GM19395 (cell line): ENCODE measurements around the gene ST6GALNAC3.
A peak's percentile ranks its signal among the peaks of the same experiment; 100 is the strongest.

ENCODE experiments used
- ATAC-seq: cut with Tn5 transposase; IDR thresholded peaks from one replicate; pipeline ENCODE4 v1.9.1; 2021; ENCODE audit warnings: mild to moderate bottlenecking, moderate library complexity; ENCODE audit not compliant: unreplicated experiment

The ST6GALNAC3 gene

GRCh38 chr1:76279101-76279748, 204.7 kb downstream of the ST6GALNAC3 start:
- no peak for ATAC-seq

DNA sequence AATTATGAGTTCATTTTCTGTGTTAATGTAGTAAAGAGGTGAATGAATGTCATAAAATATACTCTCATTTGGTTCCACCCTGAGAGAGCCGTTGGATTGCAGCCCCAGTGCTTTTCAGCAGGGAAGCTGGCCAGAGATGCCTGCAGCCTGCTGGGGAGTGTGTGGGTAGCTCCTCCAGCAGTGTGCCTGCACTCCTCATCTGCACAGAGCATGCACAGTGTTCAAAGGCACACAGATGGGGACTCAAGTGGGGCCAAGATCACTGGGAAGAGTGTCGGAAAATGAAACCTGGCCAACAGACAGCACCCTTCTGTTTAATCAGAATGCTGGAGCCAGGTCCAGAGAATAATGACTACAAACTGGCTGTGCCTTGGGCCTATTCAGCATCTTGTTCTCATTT, 206.8 kb downstream of the ST6GALNAC3 start:
- no peak for ATAC-seq

- no peak for ATAC-seq
Observed at GRCh38 chr1:76284842-76285241, 210.3 kb downstream of the ST6GALNAC3 start.

- no peak for ATAC-seq
Observed at GRCh38 chr1:76285578-76286135, 211.1 kb downstream of the ST6GALNAC3 start.

DNA sequence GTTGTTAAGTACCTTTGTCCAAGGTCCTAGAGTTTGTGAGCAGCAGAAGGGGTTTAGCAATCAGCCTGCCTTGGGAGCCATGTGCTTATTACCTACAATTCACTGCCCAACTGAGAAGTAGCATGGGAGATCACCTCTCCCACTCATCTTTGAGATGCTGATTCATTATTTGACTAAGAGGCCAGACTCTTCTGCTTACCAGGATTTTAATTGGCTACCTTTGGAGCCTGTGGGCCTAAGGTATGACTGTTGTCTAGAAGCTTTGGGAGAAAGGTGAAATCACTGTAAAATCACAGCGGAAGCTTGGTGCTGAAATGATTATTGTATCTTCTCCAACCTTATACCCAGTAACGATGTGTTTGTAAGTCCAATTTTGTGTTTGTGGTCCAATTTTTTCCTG, 213.4 kb downstream of the ST6GALNAC3 start:
- no peak for ATAC-seq

DNA sequence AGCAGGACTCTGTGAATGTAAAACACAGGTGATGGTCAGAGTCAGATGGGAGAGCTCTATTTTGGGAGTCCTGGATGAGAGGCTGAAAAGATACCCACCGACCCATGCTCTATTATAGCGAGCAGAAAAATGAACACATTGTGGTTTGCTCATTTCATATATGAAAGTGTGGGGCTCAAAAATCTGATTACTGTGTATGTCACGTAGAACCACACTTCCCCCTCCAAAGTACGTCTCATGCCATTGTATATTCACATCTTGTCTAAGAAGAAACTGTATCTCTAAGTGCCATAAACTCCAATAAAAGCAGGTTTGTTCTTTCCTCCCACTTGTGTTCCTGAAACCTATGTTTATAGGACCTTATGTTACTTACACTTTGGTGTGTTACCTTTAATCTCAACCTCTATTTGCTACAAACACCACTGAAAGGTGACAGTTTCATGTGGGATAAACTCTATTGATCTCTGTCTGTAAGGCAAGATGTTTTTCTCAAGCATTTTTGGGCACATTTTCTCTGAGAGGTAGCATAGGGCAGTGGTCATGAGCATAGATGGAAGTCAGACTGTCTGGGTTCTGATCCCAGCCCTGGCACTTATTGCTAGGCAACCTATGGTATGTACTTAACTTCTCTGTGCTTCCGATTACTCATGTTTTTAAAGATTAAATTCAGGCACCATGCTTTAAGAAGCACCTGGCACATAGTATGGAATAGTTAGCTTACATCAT, 214.4 kb downstream of the ST6GALNAC3 start:
- ATAC-seq, result no peak

- no peak for ATAC-seq
Observed at GRCh38 chr1:76289692-76290091, 215.1 kb downstream of the ST6GALNAC3 start.

DNA sequence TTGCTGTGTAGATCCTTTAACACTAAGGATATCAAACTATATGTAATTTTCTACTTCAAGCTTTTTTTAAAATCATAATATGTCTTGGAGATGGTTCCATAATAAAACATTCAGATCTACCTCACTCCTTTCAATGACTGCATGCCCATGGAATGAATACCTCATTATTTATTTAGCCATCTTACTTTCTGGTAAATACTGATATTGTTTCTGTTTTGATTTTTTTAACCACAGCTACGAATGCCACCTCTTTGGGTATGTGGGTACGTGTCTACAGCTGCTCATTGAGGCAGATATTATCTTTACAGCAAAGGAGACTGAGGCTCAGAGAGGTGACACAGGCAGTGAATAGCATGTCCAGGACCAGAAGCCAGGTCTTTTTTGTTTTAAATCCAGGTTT, 215.7 kb downstream of the ST6GALNAC3 start:
- ATAC-seq, result no peak

- ATAC-seq, result no peak
Observed at GRCh38 chr1:76291191-76291590, 216.6 kb downstream of the ST6GALNAC3 start.

- no peak for ATAC-seq
Observed at GRCh38 chr1:76291737-76292136, 217.2 kb downstream of the ST6GALNAC3 start.

- ATAC-seq, result peak; percentile 75
Observed at GRCh38 chr1:76292418-76293184, 218.1 kb downstream of the ST6GALNAC3 start.

GRCh38 chr1:76293831-76294230, 219.3 kb downstream of the ST6GALNAC3 start:
- ATAC-seq, result no peak

GRCh38 chr1:76294482-76295194, 220.1 kb downstream of the ST6GALNAC3 start:
- ATAC-seq, result peak; percentile 81

DNA sequence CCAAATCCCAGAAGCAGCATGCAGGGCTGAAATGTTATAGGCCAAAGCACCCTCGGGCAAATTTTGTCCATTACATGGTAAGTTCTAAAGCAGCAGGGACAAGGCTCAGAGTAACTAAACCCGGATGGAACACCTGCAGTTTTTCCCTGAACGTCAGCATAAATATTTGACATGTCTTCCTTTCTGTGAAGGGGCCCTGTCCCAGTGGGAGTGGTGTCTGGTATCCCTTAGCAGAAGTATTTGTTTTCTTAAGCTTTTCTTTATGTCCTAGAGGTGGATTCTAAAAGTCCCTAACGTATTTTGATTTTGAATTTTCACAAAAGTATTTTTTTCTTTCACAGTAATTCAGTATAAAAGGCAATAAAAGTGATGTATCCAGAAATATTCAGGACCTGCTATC, 223.9 kb downstream of the ST6GALNAC3 start:
- ATAC-seq, result no peak

- ATAC-seq, result no peak
Observed at GRCh38 chr1:76299036-76299435, 224.5 kb downstream of the ST6GALNAC3 start.

DNA sequence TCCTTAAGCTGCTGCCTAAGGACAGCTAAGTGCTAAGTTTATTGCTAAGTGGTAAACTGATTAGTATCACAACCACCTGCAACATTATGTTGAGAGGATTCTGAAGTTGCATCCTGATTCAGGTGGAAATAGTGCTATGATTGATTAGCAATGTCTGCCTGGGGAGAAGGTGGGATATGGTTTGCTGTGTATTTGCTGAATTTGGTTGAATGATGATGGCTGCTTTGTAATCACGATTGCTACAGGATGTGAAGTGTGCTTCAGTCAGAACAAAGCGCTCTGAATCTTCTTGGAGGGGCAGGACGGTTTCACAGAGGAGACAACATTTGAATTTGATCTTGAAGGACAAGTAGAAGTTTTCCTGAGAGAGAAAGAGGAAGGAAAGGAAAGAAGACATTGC, 226.0 kb downstream of the ST6GALNAC3 start:
- no peak for ATAC-seq

DNA sequence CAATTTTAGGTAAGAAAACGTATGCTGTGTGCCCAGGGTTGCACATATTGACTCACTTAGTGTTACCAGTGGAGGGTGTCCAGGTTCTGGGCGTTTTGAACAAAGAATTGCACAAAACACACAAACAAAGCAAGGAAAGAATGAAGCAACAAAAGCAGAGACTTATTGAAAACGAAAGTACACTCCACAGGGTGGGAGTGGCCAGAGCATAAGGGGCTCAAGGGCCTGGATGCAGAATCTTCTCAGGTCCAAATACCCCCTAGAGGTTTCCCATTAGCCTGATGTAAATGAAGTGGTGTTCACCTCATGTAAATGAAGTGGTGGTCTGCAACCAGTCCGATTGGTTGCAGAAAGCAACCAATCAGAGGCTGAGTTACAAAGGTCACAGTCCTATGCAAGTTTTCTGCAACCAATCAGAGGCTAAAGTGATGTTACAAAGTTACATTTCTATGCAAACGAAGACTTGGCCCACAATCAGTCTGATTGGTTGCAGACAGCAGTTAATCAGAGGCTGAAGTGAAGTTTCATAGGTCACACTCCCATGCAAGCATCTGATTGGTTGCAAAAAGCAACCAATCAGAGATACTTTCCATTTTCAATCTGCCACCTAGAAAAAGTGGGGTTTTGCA, 228.3 kb downstream of the ST6GALNAC3 start:
- ATAC-seq, result no peak

DNA sequence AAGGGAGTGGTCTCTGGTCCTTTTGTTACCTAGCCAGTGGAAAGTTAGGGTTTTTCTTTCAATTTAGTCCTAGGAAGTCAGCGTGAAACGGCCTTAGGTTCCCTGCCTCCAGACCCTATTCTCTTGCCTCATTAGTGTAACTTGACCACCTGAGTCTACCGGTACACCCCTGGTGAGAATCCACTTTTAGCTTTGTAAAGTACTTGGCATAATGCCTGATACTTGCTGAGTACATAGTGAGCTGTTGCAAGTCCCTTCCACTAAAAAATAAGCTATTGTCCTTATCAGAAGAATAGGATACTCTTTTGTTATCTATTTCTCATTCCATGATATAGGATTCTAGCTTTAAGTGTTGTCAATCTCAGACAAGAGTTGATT, 228.8 kb downstream of the ST6GALNAC3 start:
- no peak for ATAC-seq

- ATAC-seq, result no peak
Observed at GRCh38 chr1:76313304-76313703, 238.8 kb downstream of the ST6GALNAC3 start.

DNA sequence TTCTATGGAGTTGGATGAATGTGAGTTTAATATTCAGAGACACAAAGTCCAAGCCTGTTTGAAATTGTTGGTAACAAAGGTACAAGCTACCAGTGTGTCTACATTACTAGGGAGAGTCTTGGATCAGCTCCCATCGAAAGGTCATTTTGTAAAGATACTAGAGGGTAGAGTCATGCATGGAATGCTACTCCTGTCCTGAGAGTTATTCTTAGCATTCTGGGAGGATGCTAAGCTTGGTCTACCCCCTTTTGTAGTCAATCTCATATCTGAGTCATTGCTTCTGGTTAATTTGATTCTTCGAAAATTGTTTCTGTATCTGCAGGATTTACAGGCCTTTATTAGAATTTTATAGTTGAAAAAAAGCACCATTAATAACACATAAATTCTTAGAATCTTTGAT, 240.2 kb downstream of the ST6GALNAC3 start:
- ATAC-seq, result no peak
